K562 (cell line): ENCODE data around the gene CDKL1.

Experiments used
- CCNT2 ChIP-seq: IDR thresholded peaks from 2 replicates; pipeline ENCODE4 v1.6.1; 2011; ENCODE audit warnings: borderline replicate concordance, low read depth, mild to moderate bottlenecking, moderate library complexity, mixed read lengths, low read length; ENCODE audit not compliant: insufficient read length; ENCODE audit errors: extremely low read depth
- HDAC6 ChIP-seq: IDR thresholded peaks from 2 replicates; pipeline ENCODE4 v1.6.1; 2012; ENCODE audit warnings: low read depth, mild to moderate bottlenecking, control low read depth, inconsistent platforms, low read length, moderate library complexity

GRCh38 chr14:50352584-50352983 is 44.1 kb downstream of the CDKL1 start:
- TF ChIP-seq HDAC6: no peak
- TF ChIP-seq CCNT2: no peak
